NK-92 treated with Interleukin-12 subunit alpha and Interleukin-12 subunit beta, amount 100 ng/mL, for 24 hours (cell line): ENCODE data around the gene CAV2.

ENCODE experiments used
- DNase-seq: peaks from one replicate; lab custom pipeline; 2025; lab: John Stamatoyannopoulos, UW

CAV2 gene

GRCh38 chr7:116524609-116525297 lies 25.2 kb downstream of the CAV2 start, which contains the start of gene CAV1:
TSS of gene CAV1 (plus strand) at chr7:116525036. CDS start at chr7:116525063, 27 bp downstream.
- DNase-seq, result no peak

- peak; percentile 29 for DNase-seq
Observed at GRCh38 chr7:116525298-116525912, 25.9 kb downstream of the CAV2 start.

GRCh38 chr7:116525913-116526861 lies 26.6 kb downstream of the CAV2 start:
- DNase-seq, result peak; percentile 25

GRCh38 chr7:116526897-116527296 lies 27.4 kb downstream of the CAV2 start:
- DNase-seq, result no peak

- no peak for DNase-seq
Observed at GRCh38 chr7:116527521-116527920, 28.0 kb downstream of the CAV2 start.

- DNase-seq, result no peak
Observed at GRCh38 chr7:116528008-116528789, 28.7 kb downstream of the CAV2 start.

GRCh38 chr7:116529250-116529649 lies 29.7 kb downstream of the CAV2 start:
- DNase-seq, result no peak

GRCh38 chr7:116530107-116530820 lies 30.7 kb downstream of the CAV2 start:
- no peak for DNase-seq

- DNase-seq, result no peak
Observed at GRCh38 chr7:116532102-116532688, 32.7 kb downstream of the CAV2 start.

GRCh38 chr7:116534790-116535189 lies 35.3 kb downstream of the CAV2 start:
- no peak for DNase-seq

GRCh38 chr7:116535416-116535815 lies 35.9 kb downstream of the CAV2 start:
- no peak for DNase-seq

- no peak for DNase-seq
Observed at GRCh38 chr7:116538138-116538537, 38.6 kb downstream of the CAV2 start.

GRCh38 chr7:116539879-116540278 lies 40.3 kb downstream of the CAV2 start:
- DNase-seq, result no peak

- DNase-seq, result no peak
Observed at GRCh38 chr7:116540743-116541142, 41.2 kb downstream of the CAV2 start.

GRCh38 chr7:116541951-116542350 lies 42.4 kb downstream of the CAV2 start:
- DNase-seq, result no peak

- no peak for DNase-seq
Observed at GRCh38 chr7:116542618-116543017, 43.1 kb downstream of the CAV2 start.

- no peak for DNase-seq
Observed at GRCh38 chr7:116543664-116544063, 44.1 kb downstream of the CAV2 start.

- DNase-seq, result no peak
Observed at GRCh38 chr7:116544487-116544886, 44.9 kb downstream of the CAV2 start.

- DNase-seq, result no peak
Observed at GRCh38 chr7:116545411-116545993, 46.0 kb downstream of the CAV2 start.

- no peak for DNase-seq
Observed at GRCh38 chr7:116546054-116546453, 46.5 kb downstream of the CAV2 start.
